GF-D8 (cell line): ENCODE data around the gene POLR1A.
"Not testable (repeated sequence)": the region's sequence is repeated elsewhere in the genome, so short reads cannot be mapped to it uniquely, and the experiment has no call there.

ENCODE experiments used
- DNase-seq: peaks from one replicate; lab custom pipeline; 2025; lab: John Stamatoyannopoulos, UW

The POLR1A gene

DNA sequence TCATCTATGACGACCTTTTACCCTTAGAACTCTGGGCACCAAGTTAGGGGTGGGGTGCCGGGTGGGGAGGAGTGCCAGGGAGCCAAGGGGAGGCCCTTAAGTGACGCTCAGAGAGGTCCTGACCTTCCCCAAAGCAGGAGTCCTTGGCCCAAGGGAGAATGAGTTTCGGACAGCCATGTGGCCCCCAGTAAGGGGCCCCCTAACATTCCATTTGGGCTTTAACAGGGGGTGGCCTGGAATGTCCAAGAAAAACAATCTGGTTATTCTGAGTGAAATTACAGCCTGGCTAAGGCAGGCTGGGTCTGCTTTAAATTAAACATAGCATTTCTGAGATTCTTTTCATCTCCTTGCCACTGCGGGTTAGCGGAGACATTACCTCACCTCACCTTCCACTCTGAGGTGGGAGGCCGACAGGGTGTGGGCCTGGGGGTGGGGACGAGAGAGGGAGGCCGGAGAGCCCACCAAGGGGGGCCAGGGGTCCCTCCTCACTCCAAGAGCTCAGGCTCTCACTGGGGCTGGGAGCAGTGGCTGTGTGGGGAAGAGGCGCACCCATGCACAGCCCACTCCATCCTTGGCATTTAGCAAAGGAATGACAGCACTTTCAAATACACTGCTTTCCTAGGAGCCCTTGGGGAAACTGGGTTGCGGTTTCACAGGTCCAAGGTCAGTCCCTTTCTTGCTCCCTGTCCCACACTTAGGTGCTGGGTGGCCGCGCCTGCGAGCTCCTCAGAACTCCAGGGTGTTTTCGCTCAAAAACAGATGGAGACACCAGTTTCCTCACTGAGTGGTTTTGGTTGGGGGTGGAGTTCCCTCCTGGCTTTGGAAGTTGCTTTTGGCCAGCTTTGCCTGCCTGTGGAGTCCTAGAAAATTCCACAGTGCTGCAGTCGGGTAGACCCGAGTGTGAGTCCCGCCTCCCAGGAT lies 107.4 kb downstream of the POLR1A start:
- no peak for DNase-seq

- no peak for DNase-seq
These were observed 108.4 kb downstream of the POLR1A start for GRCh38 chr2:85997017-85997970.

GRCh38 chr2:85996591-85996990 lies 109.1 kb downstream of the POLR1A start:
- no peak for DNase-seq

GRCh38 chr2:85995648-85996529 lies 109.8 kb downstream of the POLR1A start:
- DNase-seq, result no peak

DNA sequence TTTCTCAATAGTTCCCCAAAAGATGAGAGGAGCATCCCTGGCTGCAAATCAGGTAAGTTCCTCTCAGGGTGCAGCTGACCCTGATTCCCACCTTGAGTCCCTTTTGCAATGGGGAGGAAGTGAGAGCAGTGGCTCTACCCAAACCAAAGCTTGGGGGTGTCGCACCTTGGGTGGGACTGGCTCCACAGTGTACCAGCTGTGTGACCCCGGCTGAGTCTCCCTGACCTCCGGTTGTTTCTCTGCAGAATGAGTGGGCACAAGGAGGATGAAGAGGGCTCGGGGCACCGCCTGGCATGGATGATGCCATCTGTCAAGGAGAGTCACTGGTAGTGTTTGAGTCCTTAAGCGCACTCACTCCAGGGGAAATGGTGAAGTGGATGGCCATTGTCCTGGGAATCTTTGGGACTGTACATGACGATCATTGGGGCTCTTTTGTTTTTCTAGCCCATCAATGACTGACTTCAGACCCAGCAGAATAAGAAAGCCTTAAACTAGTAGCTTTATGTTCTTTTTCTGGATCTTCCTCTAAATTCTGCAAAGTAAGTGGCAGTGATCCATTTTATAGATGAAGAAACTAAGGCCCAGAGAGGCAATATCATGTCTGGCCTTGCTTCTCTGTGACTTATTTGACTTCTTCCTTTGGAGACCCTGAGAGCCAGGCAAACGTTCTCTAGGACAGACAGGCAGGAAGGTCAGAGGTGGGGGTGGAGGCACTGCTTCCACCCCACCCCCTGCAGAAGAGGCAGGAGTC lies 110.6 kb downstream of the POLR1A start:
- DNase-seq, result no peak

DNA sequence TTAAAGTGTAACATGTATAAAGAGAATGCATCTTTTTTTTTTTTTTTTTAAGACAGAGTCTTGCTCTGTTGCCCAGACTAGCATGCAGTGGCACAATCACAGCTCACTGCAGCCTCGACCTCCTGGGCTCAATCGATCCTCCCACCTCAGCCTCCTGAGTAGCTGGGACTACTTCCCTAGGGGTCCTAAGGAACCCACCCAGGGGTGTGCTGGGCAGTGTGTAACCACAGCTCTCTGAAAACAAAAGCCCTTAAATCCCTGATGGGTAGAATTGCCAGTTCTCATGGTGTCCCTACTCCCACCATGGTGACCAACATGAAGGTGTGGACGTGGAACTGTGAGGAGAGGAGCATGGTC lies 111.3 kb downstream of the POLR1A start:
- DNase-seq, result no peak

DNA sequence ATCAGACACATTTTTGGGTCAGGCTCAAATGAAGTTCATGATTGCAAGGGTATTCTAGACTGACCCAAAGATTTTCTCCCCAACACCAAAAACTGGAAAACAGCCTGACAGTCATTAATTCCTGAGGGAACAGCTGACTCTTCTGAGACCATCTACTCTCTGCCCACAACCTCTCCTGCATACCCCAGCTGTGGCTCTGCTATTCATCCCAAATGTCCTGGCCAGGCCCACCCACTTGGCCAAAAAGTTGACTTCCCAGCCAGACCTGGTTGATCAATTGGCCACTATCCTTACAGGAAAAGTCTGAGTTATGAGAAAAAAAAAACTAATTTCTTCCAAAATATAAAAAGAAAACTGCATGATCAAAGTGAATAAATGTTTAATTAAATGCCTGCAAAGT lies 113.1 kb downstream of the POLR1A start:
- no peak for DNase-seq

- DNase-seq, result not testable (repeated sequence)
These were observed 113.6 kb downstream of the POLR1A start for GRCh38 chr2:85992053-85992452.

DNA sequence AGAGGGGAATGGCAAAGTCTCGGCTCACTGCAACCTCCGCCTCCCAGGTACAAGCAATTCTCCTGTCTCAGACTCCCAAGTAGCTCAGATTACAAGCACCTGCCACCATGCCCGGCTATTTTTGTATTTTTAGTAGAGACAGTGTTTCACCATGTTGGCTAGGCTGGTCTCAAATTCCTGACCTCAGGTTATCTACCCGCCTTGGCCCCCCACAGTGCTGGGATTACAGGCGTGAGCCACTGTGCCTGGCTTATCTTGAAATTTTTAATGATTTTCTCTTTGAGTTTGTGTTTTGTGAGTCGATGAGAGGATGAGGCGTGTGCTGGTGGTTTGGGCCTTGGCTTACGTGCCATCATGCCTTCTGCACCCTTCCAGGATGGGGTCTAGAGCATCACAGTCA lies 115.6 kb downstream of the POLR1A start:
- no peak for DNase-seq

DNA sequence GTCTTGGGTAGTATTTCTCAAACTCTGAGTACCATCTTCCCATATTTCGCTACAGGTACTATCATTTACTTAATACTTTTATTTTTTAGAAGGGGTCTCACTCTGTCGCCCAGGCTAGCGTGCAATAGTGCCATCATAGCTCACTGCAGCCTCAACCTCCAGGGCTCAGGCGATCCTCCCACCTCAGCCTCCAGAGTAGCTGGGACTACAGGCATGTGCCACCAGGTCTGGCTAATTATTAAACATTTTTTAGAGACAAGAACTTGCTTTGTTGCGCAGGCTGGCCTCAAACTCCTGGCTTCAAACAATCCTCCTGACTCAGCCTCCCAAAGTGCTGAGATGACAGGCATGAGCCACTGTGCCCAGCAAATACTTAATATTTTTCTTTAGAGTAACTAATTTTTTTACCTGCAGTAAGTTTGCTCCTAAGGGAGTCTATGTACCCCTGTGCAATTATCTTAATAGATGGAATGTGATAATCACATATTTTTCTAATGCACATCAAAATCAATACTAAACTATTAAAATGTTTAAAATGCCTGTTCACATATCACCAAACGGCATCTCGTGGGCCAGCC lies 116.3 kb downstream of the POLR1A start:
- no peak for DNase-seq

- no peak for DNase-seq
These were observed 116.8 kb downstream of the POLR1A start for GRCh38 chr2:85988914-85989270.

- DNase-seq, result no peak
These were observed 117.3 kb downstream of the POLR1A start for GRCh38 chr2:85988175-85988913.

DNA sequence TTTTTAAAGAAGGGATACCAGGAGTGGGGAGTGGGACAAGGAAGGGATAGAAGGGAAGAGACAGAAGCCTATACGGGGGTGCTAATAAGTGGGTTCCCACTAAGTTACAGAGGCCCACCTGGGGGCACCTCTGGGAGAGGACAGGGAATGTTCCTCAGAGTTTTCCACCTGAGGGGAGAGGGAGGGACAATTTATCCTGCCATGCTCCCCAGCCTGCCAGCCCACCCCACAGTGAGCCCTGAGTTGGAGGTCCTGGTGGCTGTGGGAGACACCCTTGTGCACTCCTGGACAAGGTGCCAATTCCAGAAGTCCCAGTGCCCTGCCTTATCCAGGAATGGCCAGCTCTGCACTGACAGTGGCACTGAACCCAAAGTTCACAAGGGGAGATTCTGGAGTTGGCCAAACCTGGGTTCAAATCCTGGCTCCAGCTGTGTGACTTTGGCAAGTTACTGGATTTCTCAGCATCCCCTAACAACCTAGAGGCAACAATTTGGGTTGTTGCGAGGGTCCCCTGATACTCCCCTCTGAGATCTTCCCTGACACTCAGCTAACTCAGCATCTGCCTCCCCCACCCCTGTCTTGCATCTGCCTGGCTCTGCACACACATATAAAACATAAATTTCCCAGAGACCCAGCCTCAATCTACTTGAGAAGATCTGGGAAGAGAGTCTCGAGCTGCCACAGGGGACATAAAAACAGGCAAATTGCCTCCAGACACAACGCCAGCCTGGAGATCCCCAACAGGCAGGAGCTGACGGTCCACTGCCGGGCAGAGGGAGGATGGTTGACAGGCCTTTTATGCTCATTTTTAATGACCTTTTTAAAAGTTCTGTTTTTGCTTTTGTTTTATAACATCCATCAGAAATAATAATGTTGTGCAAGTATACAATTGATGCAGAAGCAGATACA lies 118.2 kb downstream of the POLR1A start:
- no peak for DNase-seq

- no peak for DNase-seq
These were observed 119.6 kb downstream of the POLR1A start for GRCh38 chr2:85986121-85986520.

DNA sequence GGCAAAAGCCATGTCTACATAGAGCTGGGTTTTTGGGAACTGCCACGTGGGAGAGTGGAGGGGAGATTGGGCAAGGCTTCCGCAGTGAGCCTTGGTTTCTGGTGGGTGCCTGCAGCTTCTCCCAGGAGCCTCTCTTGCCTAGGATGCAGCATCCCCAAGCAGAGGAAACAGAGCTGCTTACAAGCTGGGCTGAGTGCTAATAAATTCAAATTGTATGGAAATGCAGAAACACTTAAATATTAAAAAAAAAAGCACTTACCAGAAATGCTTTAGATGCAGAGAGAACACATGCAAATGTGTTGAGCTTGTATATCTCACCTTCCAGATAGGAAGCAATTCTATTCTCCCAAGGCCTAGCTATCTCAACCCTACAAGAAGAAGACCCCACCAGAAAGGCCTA lies 120.9 kb downstream of the POLR1A start:
- DNase-seq, result no peak

DNA sequence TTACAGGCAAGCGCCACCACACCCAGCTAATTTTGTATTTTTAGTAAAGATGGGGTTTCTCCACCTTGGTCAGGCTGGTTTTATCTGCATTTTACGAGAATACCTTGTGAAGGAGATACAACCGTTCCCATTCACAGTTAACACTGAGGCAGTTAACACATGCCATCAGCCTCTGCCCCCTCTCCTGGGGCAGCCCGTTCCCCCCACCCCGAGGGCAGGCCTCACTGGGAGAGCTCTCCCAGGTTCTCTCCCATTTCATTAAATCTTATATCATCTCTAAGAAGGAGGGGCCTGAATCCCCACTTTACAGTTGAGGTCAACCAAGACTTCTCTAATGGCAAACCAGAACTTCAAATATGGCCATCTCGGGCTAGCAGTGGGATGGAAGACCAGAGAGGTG lies 121.9 kb downstream of the POLR1A start:
- DNase-seq, result no peak

- no peak for DNase-seq
These were observed 124.0 kb downstream of the POLR1A start for GRCh38 chr2:85981579-85982247.
